ENCODE measurements around the gene ZNF423.

The ZNF423 gene

DNA sequence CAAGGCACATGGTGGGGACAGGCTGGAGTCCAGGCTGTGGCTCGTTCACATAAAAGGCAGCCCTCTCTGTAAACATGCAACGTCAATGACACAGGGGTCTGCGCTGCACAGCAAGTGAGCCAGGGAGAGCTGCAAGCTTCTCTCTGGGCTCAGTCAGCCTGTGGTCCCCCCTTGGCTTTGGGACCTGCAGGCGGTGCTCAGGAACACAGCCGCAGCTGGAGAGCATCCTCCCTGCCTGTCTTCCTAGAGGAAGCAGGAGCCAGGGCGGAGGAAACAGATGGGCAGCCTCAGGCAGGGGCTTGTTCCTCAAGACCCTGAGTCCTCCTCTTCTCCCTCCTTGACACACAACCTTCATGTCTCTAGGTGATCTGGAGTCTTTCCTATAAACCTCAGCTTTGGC, 254.3 kb downstream of the ZNF423 start:
- no peak for TF ChIP-seq CTCF (IDR thresholded peaks at IDR 0.05; ENCODE audit: low read depth, low read length, missing control alignments)
- DNase-seq (ENCODE audit: low read depth): no peak
- no peak overlapping the region for H3K4me3 ChIP-seq (ENCODE audit: low read depth, low read length)

DNA sequence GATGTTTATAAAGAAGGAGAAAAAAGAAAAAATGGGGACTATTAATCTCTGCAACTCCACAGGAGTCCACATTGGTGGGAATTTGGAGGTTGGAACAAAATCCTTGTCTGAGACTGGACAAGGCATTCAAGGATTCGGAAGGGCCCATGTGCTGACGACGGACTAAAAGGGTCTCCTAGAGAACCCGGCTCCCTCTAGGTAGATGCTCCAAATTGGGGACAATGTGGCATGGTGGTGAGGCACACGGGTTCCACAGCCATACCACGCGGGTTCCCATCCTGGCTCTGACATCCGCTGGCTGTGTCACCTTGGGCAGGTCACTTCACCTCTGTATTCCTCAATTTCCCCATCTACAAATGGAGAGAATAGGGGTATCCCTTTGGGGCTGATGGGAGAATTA, 254.9 kb downstream of the ZNF423 start:
- no peak for DNase-seq (ENCODE audit: low read depth)
- H3K4me3 ChIP-seq (ENCODE audit: low read depth, low read length): no peak overlapping the region
- no peak for TF ChIP-seq CTCF (IDR thresholded peaks at IDR 0.05; ENCODE audit: low read depth, low read length, missing control alignments)

DNA sequence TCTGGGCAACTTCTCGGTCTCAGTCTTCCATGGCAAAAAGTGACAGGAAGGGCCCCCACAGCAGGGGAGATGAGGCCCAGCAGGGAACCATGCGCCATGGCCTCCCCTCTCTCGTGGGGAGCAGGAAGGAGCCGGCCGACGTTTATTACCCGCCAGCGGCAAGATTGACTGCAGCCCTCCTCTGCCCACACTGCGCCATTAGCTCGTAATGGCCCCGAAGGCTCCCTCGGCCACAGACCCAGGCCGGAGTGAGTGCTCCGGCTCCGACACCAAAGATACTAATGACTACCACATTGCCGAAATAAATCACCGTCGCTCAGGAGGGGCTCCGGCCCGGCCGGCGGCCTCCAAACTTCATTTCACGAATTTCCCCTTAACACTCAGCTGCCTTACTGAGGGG, 255.4 kb downstream of the ZNF423 start:
- no peak for DNase-seq (ENCODE audit: low read depth)
- no peak overlapping the region for H3K4me3 ChIP-seq (ENCODE audit: low read depth, low read length)
- no peak for TF ChIP-seq CTCF (IDR thresholded peaks at IDR 0.05; ENCODE audit: low read depth, low read length, missing control alignments)

DNA sequence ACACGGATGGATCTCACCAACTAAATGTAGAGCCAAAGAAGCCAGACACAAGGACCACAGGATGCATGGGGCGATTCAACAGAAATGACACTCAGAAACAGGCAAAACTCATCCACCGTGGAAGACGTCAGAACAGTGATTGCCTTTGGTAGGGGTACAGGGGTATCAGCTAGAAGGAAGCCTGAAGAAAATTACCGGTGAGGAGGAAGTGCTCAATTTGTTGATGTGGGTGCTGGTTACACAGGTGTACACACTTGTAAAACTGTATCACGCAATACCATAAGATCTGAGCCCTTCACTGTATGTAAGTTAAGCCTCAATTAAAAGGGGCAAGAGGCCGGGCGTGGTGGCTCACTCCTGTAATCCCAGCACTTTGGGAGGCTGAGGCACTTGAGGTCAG, 256.2 kb downstream of the ZNF423 start:
- no peak for TF ChIP-seq CTCF (IDR thresholded peaks at IDR 0.05; ENCODE audit: low read depth, low read length, missing control alignments)
- no peak overlapping the region for H3K4me3 ChIP-seq (ENCODE audit: low read depth, low read length)
- no peak for DNase-seq (ENCODE audit: low read depth)

- H3K4me3 ChIP-seq (ENCODE audit: low read depth, low read length): no peak overlapping the region
- no peak for DNase-seq (ENCODE audit: low read depth)
- no peak for TF ChIP-seq CTCF (IDR thresholded peaks at IDR 0.05; ENCODE audit: low read depth, low read length, missing control alignments)
Observed at GRCh38 chr16:49599281-49599680, 256.6 kb downstream of the ZNF423 start.

DNA sequence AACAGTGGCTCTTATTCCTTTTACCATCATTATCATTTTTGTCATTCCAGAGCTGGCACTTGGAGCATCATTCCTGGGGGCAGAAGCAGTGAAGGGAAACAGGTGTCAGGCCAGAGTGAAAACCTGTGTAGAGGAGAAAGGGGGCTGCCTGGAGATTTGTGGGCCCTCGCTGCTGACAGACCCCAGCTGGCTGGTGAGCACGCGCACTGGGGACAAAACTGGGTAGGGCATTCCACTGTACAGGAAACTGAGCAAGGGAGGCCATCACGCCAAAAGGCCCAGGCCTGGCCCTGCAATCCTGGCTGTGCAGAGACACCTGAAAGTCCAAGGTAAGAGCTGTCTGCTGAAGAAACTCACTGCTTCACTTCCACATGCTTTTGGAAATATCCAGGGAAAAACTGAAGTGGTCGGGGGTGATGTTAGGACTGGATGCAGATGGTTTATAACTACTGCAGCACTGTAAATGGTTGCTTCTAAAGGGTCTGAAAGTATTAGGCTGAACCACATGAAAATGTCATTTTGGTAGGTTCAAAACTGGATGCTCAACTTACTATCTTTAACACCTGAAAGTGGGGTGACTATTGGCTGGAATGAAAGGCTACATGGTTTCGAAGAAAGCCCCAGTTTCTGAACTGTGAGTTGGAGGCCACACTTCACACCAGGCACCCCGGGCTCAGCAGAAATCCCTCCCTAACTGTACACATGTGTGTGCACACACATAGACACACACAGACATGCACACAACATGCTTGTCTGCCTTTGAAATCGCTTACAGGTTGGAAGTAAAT, 257.3 kb downstream of the ZNF423 start:
- peak; percentile 85 for DNase-seq (ENCODE audit: low read depth)
- H3K4me3 ChIP-seq (ENCODE audit: low read depth, low read length): no peak overlapping the region
- no peak for TF ChIP-seq CTCF (IDR thresholded peaks at IDR 0.05; ENCODE audit: low read depth, low read length, missing control alignments)

GRCh38 chr16:49597796-49598195, 258.1 kb downstream of the ZNF423 start:
- TF ChIP-seq CTCF (IDR thresholded peaks at IDR 0.05; ENCODE audit: low read depth, low read length, missing control alignments): no peak
- no peak for DNase-seq (ENCODE audit: low read depth)
- H3K4me3 ChIP-seq (ENCODE audit: low read depth, low read length): no peak overlapping the region

All from GM12864 (cell line).